Upper lobe of left lung (tissue), 6 donors: ENCODE measurements around the gene CNGB1. TPM values are rescaled to one million over a fixed set of nuclear protein-coding genes. Genes with fewer than 3 reads are reported as not detected.
"Not testable (repeated sequence)": the region's sequence is repeated elsewhere in the genome, so short reads cannot be mapped to it uniquely, and the experiment has no call there.

Source experiments
- ATAC-seq, 2 donors: fragments of 200-7000 bp; cut with Tn5 transposase; one replicate each; pipeline ENCODE4 v1.9.1; 2022; ENCODE audit warnings: mild to moderate bottlenecking in 2 of 2, moderate library complexity in 2 of 2; ENCODE audit not compliant: low FRiP score in 2 of 2
- DNase-seq, 2 donors: peaks; one replicate each; pipeline ENCODE4 v3.0.0-alpha.2; 2019 to 2020
- H3K27ac ChIP-seq, 4 donors: fragments of 200-600 bp; sonication (generic); one replicate each; pipeline ENCODE4 v1.5.1; 2016 to 2019
- H3K27me3 ChIP-seq, 4 donors: fragments of 200-600 bp; sonication (generic); one replicate each; pipeline ENCODE4 v1.5.1; 2017 to 2019
- H3K36me3 ChIP-seq, 4 donors: fragments of 200-600 bp; sonication (generic); one replicate each; pipeline ENCODE4 v1.5.1; 2016 to 2019
- H3K4me1 ChIP-seq, 4 donors: fragments of 200-600 bp; sonication (generic); one replicate each; pipeline ENCODE4 v1.5.1; 2018 to 2019
- H3K4me3 ChIP-seq, 4 donors: fragments of 200-600 bp; sonication (generic); one replicate each; pipeline ENCODE4 v1.5.1; 2017 to 2019; ENCODE audit warnings: mild to moderate bottlenecking in 2 of 4, moderate library complexity in 1 of 4
- H3K9me3 ChIP-seq, 4 donors: fragments of 200-600 bp; sonication (generic); one replicate each; pipeline ENCODE4 v1.5.1; 2018 to 2019
- CTCF ChIP-seq, 6 experiments: fragments of 450-650 bp in 4 of 6; fragments of 200-600 bp in 2 of 6; sonication (generic) in 2 of 6; IDR thresholded peaks; one replicate each; pipeline ENCODE4 v1.5.1; 2016 to 2019; ENCODE audit warnings: antibody characterized with exemption in 6 of 6
- EP300 ChIP-seq, 4 donors: sonication (generic); formaldehyde crosslinking; IDR thresholded peaks; one replicate each; pipeline ENCODE4 v1.5.1; 2017; ENCODE audit warnings: antibody characterized with exemption in 4 of 4, control low read depth in 2 of 4
- POLR2A ChIP-seq, 4 donors: fragments of 450-650 bp; IDR thresholded peaks; one replicate each; pipeline ENCODE4 v1.5.1; 2016 to 2017; ENCODE audit warnings: antibody characterized with exemption in 4 of 4, mild to moderate bottlenecking in 2 of 4
- POLR2AphosphoS5 ChIP-seq, 2 donors: sonication (generic); formaldehyde crosslinking; IDR thresholded peaks; one replicate each; pipeline ENCODE4 v1.5.1; 2017; ENCODE audit warnings: antibody characterized with exemption in 2 of 2
- WGBS, 2 donors: methylation state at CpG; one replicate each; pipeline ENCODE4 v1.1.5; 2017 to 2018; 5-methylcytosine and 5-hydroxymethylcytosine counted together
- total RNA-seq, 6 donors: library from RNA; depleted of rRNA in 4 of 6; stranded (reverse); fragments of >200 nt in 4 of 6; gene quantifications; one replicate each; pipeline versions ENCODE4 v1.1.0 to v1.2.1, GENCODE V29; 2016 to 2021
- donor health status: DM: no; HTN: no; CAD: no; lungs with moderate emphysema.
- donor health status: DM: no; HTN: yes; CAD: no; lungs with severe emphysema.

The CNGB1 gene
- total RNA-seq, 6 donors from 2014 or later: 0.06 to 0.39 TPM; not detected in 4

GRCh38 chr16:57984443-57985203, 13.7 kb upstream of the CNGB1 start:
- 11 to 14% methylated on average over 30 to 47 of the region's 64 CpGs for WGBS, 2 donors
- H3K36me3 ChIP-seq: no peaks in the 10 kb centered on the region
- peak; percentile 93 for ATAC-seq
- H3K4me3 ChIP-seq: peak overlapping the region; percentile 54 to 75 (median 64)
- DNase-seq: peak; percentile 95 to 96
- peak in 1 of 6 experiments; percentile 26 for TF ChIP-seq CTCF (IDR thresholded peaks at IDR 0.05)
- TF ChIP-seq POLR2A (IDR thresholded peaks at IDR 0.05): no peak
- no peak for TF ChIP-seq EP300 (IDR thresholded peaks at IDR 0.05)
- TF ChIP-seq POLR2AphosphoS5 (IDR thresholded peaks at IDR 0.05): peak in 1 of 2 donors; percentile 24
- peak overlapping the region; percentile 50 to 73 (median 64) for H3K27ac ChIP-seq
- peaks cover 8 to 19% (median 16%) of the 10 kb centered on the region in 4 donors for H3K4me1 ChIP-seq
- H3K27me3 ChIP-seq: no peaks in the 10 kb centered on the region
- H3K9me3 ChIP-seq: no peaks in the 10 kb centered on the region

- H3K36me3 ChIP-seq: no peaks in the 10 kb centered on the region
- WGBS, 2 donors: 63 to 88% methylated on average over 5 of the region's 5 CpGs
Observed at GRCh38 chr16:57982385-57982784, 11.5 kb upstream of the CNGB1 start.

GRCh38 chr16:57981636-57982035, 10.7 kb upstream of the CNGB1 start:
- Histone ChIP-seq H3K27me3 (no peaks in the 10 kb centered on the region), H3K36me3 (no peaks in the 10 kb centered on the region), H3K27ac (no peak overlapping the region), H3K9me3 (no peaks in the 10 kb centered on the region), H3K4me3 (no peak overlapping the region), H3K4me1 (peaks cover 8 to 19% (median 16%) of the 10 kb centered on the region in 4 donors)
- WGBS, 2 donors: 85 to 93% methylated on average over 5 to 7 of the region's 7 CpGs
- no peak for TF ChIP-seq EP300 (IDR thresholded peaks at IDR 0.05)
- TF ChIP-seq CTCF (IDR thresholded peaks at IDR 0.05): no peak
- no peak for TF ChIP-seq POLR2A (IDR thresholded peaks at IDR 0.05)
- TF ChIP-seq POLR2AphosphoS5 (IDR thresholded peaks at IDR 0.05): no peak
- DNase-seq (no peak), ATAC-seq (no peak)

More at GRCh38 chr16:57982385-57982784, 11.5 kb upstream of the CNGB1 start:
- no peak overlapping the region for H3K27ac ChIP-seq
- H3K9me3 ChIP-seq: no peaks in the 10 kb centered on the region
- peaks cover 8 to 19% (median 16%) of the 10 kb centered on the region in 4 donors for H3K4me1 ChIP-seq
- H3K27me3 ChIP-seq: no peaks in the 10 kb centered on the region
- TF ChIP-seq EP300 (IDR thresholded peaks at IDR 0.05) (no peak), POLR2AphosphoS5 (IDR thresholded peaks at IDR 0.05) (no peak), POLR2A (IDR thresholded peaks at IDR 0.05) (no peak), CTCF (IDR thresholded peaks at IDR 0.05) (no peak)
- no peak overlapping the region for H3K4me3 ChIP-seq
- DNase-seq (no peak), ATAC-seq (no peak)

GRCh38 chr16:57979006-57979585, 8.2 kb upstream of the CNGB1 start:
- ATAC-seq: no peak
- Histone ChIP-seq H3K27ac (no peak overlapping the region), H3K9me3 (no peaks in the 10 kb centered on the region), H3K36me3 (no peaks in the 10 kb centered on the region), H3K4me1 (peaks cover 0 to 3% (median 1%) of the 10 kb centered on the region in 4 donors), H3K4me3 (no peak overlapping the region), H3K27me3 (no peaks in the 10 kb centered on the region)
- DNase-seq: no peak
- 84 to 88% methylated on average over 11 of the region's 11 CpGs for WGBS, 2 donors
- TF ChIP-seq CTCF (IDR thresholded peaks at IDR 0.05) (no peak), EP300 (IDR thresholded peaks at IDR 0.05) (no peak), POLR2A (IDR thresholded peaks at IDR 0.05) (no peak), POLR2AphosphoS5 (IDR thresholded peaks at IDR 0.05) (no peak)

GRCh38 chr16:57978070-57978465, 7.1 kb upstream of the CNGB1 start:
- H3K4me1 ChIP-seq, H3K27ac ChIP-seq, DNase-seq, H3K9me3 ChIP-seq, H3K4me3 ChIP-seq, H3K27me3 ChIP-seq, H3K36me3 ChIP-seq, ATAC-seq: not testable (repeated sequence)
- 93 to 97% methylated on average over 2 of the region's 2 CpGs for WGBS, 2 donors
